NCI-H226 (cell line): ENCODE results near the gene FSD2.
"Not testable (repeated sequence)": the region's sequence is repeated elsewhere in the genome, so short reads cannot be mapped to it uniquely, and the experiment has no call there.

ENCODE experiments used
- DNase-seq: peaks from one replicate; pipeline ENCODE4 v3.0.0-alpha.2; 2015

The FSD2 gene

GRCh38 chr15:82731527-82731926 lies 74.3 kb downstream of the FSD2 start:
- no peak for DNase-seq

DNA sequence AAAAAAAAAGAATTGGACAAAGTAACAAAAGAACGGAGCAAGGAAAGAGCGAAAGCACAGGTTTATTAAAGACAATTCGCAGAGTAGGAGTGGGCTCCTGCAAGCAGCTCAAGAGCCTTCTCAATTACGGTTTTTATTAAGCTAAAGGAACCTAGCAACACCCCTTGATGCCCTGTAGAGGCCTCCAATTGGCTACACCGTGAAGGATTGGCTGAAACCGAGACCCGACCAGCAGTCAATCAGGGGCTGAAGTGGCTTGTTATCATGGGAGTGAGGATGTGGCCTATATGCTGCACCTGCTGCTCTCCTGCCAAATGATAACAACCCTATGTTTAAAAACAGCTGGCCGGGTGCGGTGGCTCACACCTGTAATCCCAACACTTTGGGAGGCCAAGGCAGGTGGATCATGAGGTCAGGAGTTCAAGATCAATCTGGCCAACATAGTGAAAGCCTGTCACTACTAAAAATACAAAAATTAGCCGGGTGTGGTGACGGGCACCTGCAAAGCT lies 75.8 kb downstream of the FSD2 start:
- no peak for DNase-seq

DNA sequence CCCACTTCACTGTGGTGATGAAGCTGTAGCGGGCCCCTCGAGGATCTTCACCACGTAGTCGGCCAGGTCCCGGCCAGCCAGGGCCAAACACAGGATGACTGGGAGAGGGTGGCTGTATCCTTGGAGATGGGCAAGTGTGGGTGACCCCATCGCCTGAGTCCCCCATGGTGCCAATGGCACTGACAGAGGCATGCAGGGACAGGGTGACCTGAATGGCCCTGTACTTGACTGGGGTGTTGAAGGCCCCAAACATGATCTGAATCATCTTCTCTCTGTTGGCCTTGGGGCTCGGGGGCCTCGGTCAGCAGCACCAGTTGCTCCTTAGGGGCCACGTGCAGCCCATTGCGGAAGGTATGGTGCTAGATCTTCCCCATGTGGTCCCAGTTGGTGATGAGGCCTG lies 79.1 kb downstream of the FSD2 start:
- no peak for DNase-seq

DNA sequence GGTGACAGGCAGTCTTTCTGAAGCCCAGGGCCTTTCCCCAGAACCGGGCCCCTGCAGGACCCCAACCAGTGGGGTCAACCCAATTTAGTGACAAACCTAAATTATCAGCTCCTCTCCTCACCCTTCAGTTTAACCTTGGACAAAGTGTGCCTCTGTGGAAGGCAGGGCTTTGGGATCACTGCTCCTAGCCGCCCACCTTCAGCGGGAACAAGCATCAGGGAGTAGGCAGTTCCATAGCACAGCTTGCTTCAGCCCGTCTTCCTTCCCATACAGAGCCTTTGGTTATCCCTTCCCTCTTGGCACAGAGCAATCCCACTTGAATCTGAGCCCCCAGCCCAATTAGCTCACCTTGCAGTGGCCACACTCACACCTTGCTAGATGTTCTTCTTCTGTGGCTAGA lies 90.9 kb downstream of the FSD2 start:
- DNase-seq = no peak

GRCh38 chr15:82714016-82714415 lies 91.9 kb downstream of the FSD2 start:
- no peak for DNase-seq

DNA sequence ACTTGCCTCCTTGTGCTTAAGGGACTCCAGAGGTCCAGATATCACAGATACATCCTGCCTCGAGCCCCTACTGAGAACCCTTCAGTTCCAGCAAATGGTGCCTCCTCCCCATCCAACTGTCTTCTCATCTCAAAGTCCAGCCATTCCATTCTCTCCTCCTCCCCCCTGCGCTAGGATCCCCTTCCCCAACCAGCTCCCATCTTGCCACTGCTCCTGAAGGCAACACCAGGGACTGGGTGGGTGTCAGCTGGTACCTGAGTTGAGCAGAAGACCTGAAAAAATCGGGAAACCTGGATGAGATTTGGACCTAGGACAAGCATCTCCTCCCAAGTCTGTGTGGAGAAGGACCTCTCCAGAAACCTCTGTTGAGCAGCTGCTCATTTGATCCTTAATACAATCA lies 93.8 kb downstream of the FSD2 start:
- no peak for DNase-seq

GRCh38 chr15:82710926-82711490 lies 94.9 kb downstream of the FSD2 start:
- no peak for DNase-seq

- DNase-seq = no peak
Observed at GRCh38 chr15:82710208-82710555, 95.7 kb downstream of the FSD2 start.

- peak; percentile 67 for DNase-seq
Observed at GRCh38 chr15:82709421-82710207, 96.3 kb downstream of the FSD2 start, which contains the start of gene AP3B2. Gene AP3B2 (minus strand): TSS chr15:82709875. CDS start chr15:82709706, 169 bp downstream.

- peak; percentile 26 for DNase-seq
Observed at GRCh38 chr15:82709081-82709420, 96.8 kb downstream of the FSD2 start.

DNA sequence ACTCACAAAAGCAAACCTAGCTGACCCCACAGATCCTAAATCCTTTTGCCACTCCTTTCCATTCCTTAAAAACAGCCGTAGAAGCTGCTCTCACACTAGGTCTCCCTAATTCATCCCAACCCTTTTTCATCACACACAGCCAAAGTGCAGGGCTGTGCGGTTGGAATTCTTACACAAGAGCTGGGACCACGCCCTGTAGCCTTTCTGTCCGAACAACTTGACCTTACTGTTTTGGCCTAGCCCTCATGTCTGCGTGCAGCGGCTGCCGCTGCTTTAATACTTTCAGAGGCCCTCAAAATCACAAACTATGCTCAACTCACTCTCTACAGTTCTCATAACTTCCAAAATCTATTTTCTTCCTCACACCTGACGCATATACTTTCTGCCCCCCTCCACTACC lies 100.0 kb downstream of the FSD2 start:
- not testable (repeated sequence) for DNase-seq
